ENCODE data around the gene VGLL3.

The VGLL3 gene

GRCh38 chr3:86934851-86935250 lies 56.1 kb downstream of the VGLL3 start:
- TF ChIP-seq CTCF (conservative IDR thresholded peaks at IDR 0.05; ENCODE audit: low read length): 0 out of 2 replicates have a peak, but pooled peaks have one; percentile 1

GRCh38 chr3:86930831-86931230 lies 60.1 kb downstream of the VGLL3 start:
- DNase-seq (ENCODE audit: low read depth): peak; percentile 44
- no peak overlapping the region for H3K4me3 ChIP-seq (ENCODE audit: low read length)
- TF ChIP-seq CTCF (conservative IDR thresholded peaks at IDR 0.05; ENCODE audit: low read length): no peak

More at GRCh38 chr3:86934851-86935250, 56.1 kb downstream of the VGLL3 start:
- DNase-seq (ENCODE audit: low read depth): peak; percentile 66
- H3K4me3 ChIP-seq (ENCODE audit: low read length): no peak overlapping the region

GRCh38 chr3:86930181-86930580 lies 60.8 kb downstream of the VGLL3 start:
- no peak for TF ChIP-seq CTCF (conservative IDR thresholded peaks at IDR 0.05; ENCODE audit: low read length)
- no peak overlapping the region for H3K4me3 ChIP-seq (ENCODE audit: low read length)
- peak; percentile 72 for DNase-seq (ENCODE audit: low read depth)

- DNase-seq (ENCODE audit: low read depth): no peak
- no peak overlapping the region for H3K4me3 ChIP-seq (ENCODE audit: low read length)
- TF ChIP-seq CTCF (conservative IDR thresholded peaks at IDR 0.05; ENCODE audit: low read length): no peak
Measured at GRCh38 chr3:86929046-86929445, 61.9 kb downstream of the VGLL3 start.

GRCh38 chr3:86923071-86923491 lies 67.9 kb downstream of the VGLL3 start:
- H3K4me3 ChIP-seq (ENCODE audit: low read length): 0 out of 2 replicates have a peak overlapping the region, but pooled peaks have one; percentile 11
- no peak for TF ChIP-seq CTCF (conservative IDR thresholded peaks at IDR 0.05; ENCODE audit: low read length)
- peak; percentile 89 for DNase-seq (ENCODE audit: low read depth)

- TF ChIP-seq CTCF (conservative IDR thresholded peaks at IDR 0.05; ENCODE audit: low read length): no peak
- DNase-seq (ENCODE audit: low read depth): peak; percentile 61
Measured at GRCh38 chr3:86921971-86922680, 68.8 kb downstream of the VGLL3 start.

GRCh38 chr3:86914670-86915069 lies 76.3 kb downstream of the VGLL3 start:
- H3K4me3 ChIP-seq (ENCODE audit: low read length): no peak overlapping the region
- no peak for DNase-seq (ENCODE audit: low read depth)
- TF ChIP-seq CTCF (conservative IDR thresholded peaks at IDR 0.05; ENCODE audit: low read length): no peak

More at GRCh38 chr3:86921971-86922680, 68.8 kb downstream of the VGLL3 start:
- no peak overlapping the region for H3K4me3 ChIP-seq (ENCODE audit: low read length)

Measured in AG10803 (cell line).